Stimulated activated CD8-positive, alpha-beta memory T cell treated with anti-CD3 and anti-CD28 coated beads, Interleukin-7, amount 100 ng/mL, for 1 hour (primary cell): ENCODE data around the gene ZNF367.
A peak's percentile ranks its signal among the peaks of the same experiment; 100 is the strongest.

Experiments used
- DNase-seq, 2 donors: peaks; one replicate each; pipeline ENCODE4 v3.0.0-alpha.2; 2020; ENCODE audit warnings: low read depth in 2 of 2

The ZNF367 gene

GRCh38 chr9:96436456-96437126 lies 18.4 kb upstream of the ZNF367 start:
- no peak for DNase-seq

GRCh38 chr9:96436063-96436455 lies 17.9 kb upstream of the ZNF367 start:
- no peak for DNase-seq

DNA sequence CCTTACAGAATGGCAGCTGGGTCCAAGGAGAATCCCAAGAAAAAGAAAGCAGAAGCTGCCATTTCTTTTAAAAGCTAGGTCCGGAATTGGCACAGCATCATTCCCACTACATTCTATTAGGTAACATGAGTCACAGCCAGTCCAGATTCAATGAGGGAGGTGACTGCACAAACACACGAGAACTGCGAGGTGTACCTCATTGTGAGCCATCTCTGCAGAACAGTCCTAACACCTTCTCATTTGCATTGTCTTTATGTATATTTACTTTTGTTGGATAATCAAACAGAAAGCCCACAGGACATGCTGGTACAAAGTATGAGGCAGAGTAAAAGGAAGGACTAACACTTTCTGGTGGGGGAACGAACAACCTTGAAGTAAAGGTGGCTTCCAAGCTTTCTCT lies 17.2 kb upstream of the ZNF367 start:
- DNase-seq, result no peak

GRCh38 chr9:96430377-96430776 lies 12.2 kb upstream of the ZNF367 start:
- DNase-seq, result no peak

GRCh38 chr9:96429732-96430131 lies 11.6 kb upstream of the ZNF367 start:
- no peak for DNase-seq

GRCh38 chr9:96425500-96426169 lies 7.5 kb upstream of the ZNF367 start:
- no peak for DNase-seq

GRCh38 chr9:96423985-96424336 lies 5.8 kb upstream of the ZNF367 start:
- DNase-seq, result no peak

GRCh38 chr9:96423322-96423984 lies 5.3 kb upstream of the ZNF367 start:
- DNase-seq, result no peak

GRCh38 chr9:96420468-96421219 lies 2.5 kb upstream of the ZNF367 start:
- no peak for DNase-seq

- DNase-seq, result no peak
Observed at GRCh38 chr9:96419691-96419969, 1.5 kb upstream of the ZNF367 start.

- DNase-seq, result no peak
Observed at GRCh38 chr9:96418920-96419690, 935 bp upstream of the ZNF367 start.

DNA sequence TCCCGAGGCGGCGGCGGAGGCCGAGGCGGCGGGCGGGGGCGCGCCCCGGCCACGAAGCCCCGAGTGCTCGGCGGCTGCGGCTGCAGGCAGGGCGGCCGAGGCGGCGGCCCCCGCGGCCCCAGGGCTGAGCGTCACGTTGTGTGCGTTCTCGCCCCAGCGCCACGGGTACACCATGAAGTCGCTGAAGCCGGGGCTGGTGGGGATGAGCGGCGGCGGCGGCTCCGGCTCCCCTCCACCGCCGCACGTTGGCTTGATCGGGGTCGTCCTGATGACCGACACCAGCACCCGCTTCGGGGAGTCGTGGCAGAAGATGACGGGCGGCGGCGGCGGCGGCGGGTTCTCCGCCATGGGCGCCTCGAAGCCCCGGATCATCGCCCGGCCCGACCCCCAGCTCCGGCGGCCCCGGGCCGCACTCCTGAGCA lies 498 bp downstream of the ZNF367 start:
- no peak for DNase-seq

DNA sequence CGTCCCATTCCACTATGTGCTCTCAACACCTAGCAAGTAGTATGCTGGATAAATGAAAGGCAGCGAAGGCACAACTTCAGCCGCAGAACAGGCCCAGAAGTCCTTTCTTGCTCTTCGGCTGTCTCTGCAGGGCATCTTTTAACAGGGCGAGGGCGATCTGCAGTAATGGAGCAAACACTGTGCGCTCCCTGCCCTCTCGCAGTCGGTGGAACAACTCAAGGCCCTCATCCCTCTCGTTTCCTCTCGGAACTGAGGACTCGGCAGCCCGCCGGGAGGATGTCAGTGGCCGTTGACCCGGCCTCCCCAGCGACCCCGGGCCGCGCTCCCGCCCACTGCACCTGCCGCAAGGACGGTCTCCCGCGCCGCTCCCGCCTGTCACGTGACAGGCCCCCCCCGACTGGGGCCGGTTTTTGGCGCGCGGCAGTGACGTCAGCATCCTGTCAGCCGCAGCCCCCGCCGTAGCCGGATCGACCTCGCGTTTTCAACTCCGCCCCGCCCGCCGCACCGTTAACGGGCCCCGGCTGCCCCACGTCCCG lies 1.1 kb downstream of the ZNF367 start:
- DNase-seq, result peak; percentile 89 to 90

DNA sequence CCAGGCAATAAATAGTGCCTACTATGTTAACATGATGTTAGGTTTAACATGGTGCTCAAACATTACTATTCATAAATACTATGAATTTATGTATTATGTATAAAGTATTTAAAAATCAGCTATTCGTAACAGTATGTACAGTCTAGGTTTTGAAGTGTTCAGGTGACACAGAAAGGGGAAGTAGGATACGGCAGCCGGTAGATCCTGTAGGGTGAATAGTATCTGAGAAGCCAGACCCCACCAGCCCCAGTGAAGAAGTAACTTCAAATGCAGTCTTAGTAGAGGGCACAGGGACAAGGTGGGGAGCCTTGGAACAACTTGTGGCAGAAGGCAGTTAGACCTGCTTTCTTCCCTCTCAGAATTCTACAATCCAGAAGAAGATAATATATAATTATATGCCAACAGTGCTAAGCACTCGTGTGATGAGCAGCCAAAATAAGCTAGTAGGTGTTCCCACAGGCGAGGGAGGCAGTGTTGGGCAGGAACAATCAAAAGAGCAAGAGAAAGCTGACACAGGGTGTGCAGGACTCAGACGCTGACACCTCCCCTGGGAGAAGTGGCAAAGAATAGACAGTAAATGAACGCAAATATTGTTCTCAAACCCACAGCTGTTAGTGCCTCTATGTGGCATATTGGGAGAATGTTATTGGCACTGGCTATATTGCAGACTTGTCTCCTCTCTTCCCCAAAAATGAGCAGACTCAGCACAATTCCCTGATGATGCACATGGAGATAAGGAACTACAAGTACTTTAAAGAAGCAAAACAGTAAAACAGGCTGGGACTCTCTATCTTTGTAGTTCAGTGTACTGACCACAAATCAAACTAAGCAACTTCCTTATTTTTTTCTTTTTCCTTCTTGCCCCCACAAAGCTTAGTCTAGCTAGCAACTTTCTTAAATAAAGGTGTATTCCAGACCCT lies 4.6 kb downstream of the ZNF367 start:
- DNase-seq, result no peak

DNA sequence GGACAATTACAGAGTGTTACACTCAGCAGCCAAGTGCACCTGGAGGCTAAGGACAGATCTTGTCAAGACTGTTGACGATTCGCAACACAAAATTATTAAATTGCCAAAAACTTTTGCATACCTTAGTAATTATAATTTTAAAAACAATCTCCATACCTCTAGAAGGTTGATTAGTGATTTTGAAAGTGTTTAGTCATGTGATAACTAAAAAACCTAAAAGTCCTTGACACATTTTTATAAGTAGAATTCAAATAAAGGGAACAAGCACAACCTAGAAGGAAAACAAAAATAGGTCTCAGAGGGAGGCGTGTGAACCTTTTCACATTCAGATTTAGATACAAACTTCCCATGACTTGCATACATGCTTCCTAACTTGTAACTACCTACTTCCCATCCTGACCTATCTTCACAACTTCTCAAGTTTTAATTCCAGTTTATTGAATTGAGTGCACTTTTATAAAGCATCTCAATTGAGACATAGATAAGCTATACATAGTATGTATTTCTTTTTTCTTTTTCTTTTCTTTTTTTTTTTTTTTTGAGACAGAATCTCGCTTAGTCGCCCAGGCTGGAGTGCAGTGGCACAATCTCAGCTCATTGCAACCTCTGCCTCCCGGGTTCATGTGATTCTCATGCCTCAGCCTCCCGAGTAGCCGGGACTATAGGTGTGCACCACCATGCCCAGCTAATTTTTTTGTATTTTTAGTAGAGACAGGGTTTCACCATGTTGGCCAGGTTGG lies 5.8 kb downstream of the ZNF367 start:
- DNase-seq, result no peak

- DNase-seq, result no peak
Observed at GRCh38 chr9:96411129-96411838, 6.9 kb downstream of the ZNF367 start.

DNA sequence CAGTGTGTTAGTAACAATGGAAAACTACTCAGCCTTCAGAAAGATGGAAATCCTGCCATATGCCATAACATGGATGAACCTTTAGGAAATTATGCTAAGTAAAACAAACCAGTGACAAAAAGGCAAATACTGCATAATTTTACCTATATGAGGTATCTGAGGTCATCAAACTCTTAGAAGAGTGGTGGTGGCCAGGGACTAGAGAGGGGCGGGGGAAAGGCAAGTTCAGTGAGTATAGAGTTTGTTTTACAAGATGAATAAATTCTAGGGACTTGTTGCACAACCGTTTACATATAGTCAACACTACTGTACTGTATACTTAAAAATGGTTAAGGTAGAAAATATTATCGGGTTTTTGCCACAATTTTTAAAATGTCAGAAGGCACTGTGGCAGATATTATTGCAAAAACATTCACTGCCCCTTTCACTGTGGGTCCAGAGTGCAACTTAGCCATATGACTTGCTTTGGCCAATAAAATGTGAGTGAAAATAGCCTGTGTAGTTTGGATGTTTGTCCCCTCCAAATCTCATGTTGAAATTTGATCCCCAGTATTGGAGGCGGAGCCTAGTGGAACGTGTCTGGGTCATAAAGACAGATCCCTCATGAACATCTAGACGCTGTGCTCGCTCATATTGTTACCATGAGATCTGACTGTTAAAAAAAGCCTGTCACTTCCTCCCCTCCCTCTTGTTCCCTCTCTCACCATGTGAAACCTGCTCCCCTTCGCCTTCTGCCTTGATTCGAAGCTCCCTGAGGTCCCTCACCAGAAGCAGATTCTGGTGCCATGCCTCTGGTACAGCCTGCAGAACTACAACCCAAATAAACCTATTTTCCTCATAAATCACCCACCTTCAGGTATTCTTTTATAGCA lies 9.5 kb downstream of the ZNF367 start:
- no peak for DNase-seq
